IMR-90 (cell line): ENCODE data around the gene TANGO6. TPM values are rescaled to one million over a fixed set of nuclear protein-coding genes. Genes with fewer than 3 reads are reported as not detected.

Source experiments
- ATAC-seq: fragments of 200-7000 bp; cut with Tn5 transposase; 2 replicates; pipeline ENCODE4 v1.9.1; 2020; ENCODE audit warnings: low read depth, mild to moderate bottlenecking, moderate library complexity
- BruUV-seq: library from RNA; stranded (reverse); fragments of 400-500 nt; replicated peaks from 2 replicates; lab custom pipeline; 2021; lab: Mats Ljungman, UMichigan
- CTCF ChIA-PET: fragments of 300-600 bp; formaldehyde crosslinking; extraction: SDS; loops from one replicate; lab custom pipeline; 2021; ENCODE audit warnings: antibody characterized with exemption; lab: Yijun Ruan, JAX
- POLR2A ChIA-PET: fragments of 300-600 bp; sonication (Branson Sonifier 250); formaldehyde crosslinking; loops from one replicate; lab custom pipeline; 2022; ENCODE audit warnings: antibody characterized with exemption; ENCODE audit not compliant: unreplicated experiment; lab: Charles Lee
- DNase-seq: peaks from one replicate; pipeline ENCODE4 v3.0.0; 2013
- H2AFZ ChIP-seq: replicated peaks from 2 replicates; pipeline ENCODE3; 2013; ENCODE audit warnings: low read length, mild to moderate bottlenecking; ENCODE audit not compliant: poor library complexity
- H2AK5ac ChIP-seq: 2 replicates; pipeline ENCODE4 v1.6.1; 2013; ENCODE audit warnings: low read depth, low read length, inconsistent platforms
- H2AK9ac ChIP-seq: replicated peaks from 2 replicates; pipeline ENCODE3; 2013; ENCODE audit warnings: mild to moderate bottlenecking, low read depth, low read length, moderate library complexity; ENCODE audit not compliant: poor library complexity
- H2BK120ac ChIP-seq: 2 replicates; pipeline ENCODE4 v1.6.1; 2013; ENCODE audit warnings: low read depth, low read length, inconsistent platforms
- H2BK15ac ChIP-seq: 3 replicates; pipeline ENCODE4 v1.6.1; 2013; ENCODE audit warnings: low read depth, low read length, inconsistent platforms
- H2BK20ac ChIP-seq: 2 replicates; pipeline ENCODE4 v1.6.1; 2013; ENCODE audit warnings: low read depth, mild to moderate bottlenecking, inconsistent platforms, low read length, moderate library complexity
- H2BK5ac ChIP-seq: 2 replicates; pipeline ENCODE4 v1.6.1; 2013; ENCODE audit warnings: mild to moderate bottlenecking, low read depth, low read length, inconsistent platforms; ENCODE audit not compliant: poor library complexity, severe bottlenecking
- H3K14ac ChIP-seq: replicated peaks from 2 replicates; pipeline ENCODE4 v1.6.1; 2013; ENCODE audit warnings: low read depth, low read length, inconsistent platforms
- H3K18ac ChIP-seq: 2 replicates; pipeline ENCODE4 v1.6.1; 2013; ENCODE audit warnings: low read depth, low read length, control low read depth
- H3K23ac ChIP-seq: 2 replicates; pipeline ENCODE4 v1.6.1; 2013; ENCODE audit warnings: low read depth, low read length, inconsistent platforms
- H3K27ac ChIP-seq: 2 replicates; pipeline ENCODE4 v1.5.1; 2013; ENCODE audit warnings: mild to moderate bottlenecking, control low read depth, low read length; ENCODE audit not compliant: insufficient read depth
- H3K27me3 ChIP-seq: 2 replicates; pipeline ENCODE4 v1.6.1; 2013; ENCODE audit warnings: low read length; ENCODE audit not compliant: control insufficient read depth, insufficient read depth
- H3K36me3 ChIP-seq: 2 replicates; pipeline ENCODE4 v1.6.1; 2013; ENCODE audit warnings: low read length, mixed read lengths; ENCODE audit not compliant: control insufficient read depth, insufficient read depth
- H3K4ac ChIP-seq: 2 replicates; pipeline ENCODE4 v1.6.1; 2013; ENCODE audit warnings: low read depth, low read length, inconsistent platforms
- H3K4me1 ChIP-seq: 2 replicates; pipeline ENCODE4 v1.6.1; 2013; ENCODE audit warnings: low read length, mixed read lengths; ENCODE audit not compliant: control insufficient read depth, insufficient read depth
- H3K4me2 ChIP-seq: 2 replicates; pipeline ENCODE4 v1.6.1; 2013; ENCODE audit warnings: low read depth, mild to moderate bottlenecking, control low read depth, low read length, moderate library complexity
- H3K4me3 ChIP-seq: 2 replicates; pipeline ENCODE4 v1.5.1; 2013; ENCODE audit warnings: low read depth, mild to moderate bottlenecking, control low read depth, low read length, moderate library complexity; ENCODE audit not compliant: insufficient read depth
- H3K56ac ChIP-seq: 2 replicates; pipeline ENCODE4 v1.6.1; 2013; ENCODE audit warnings: low read length, inconsistent platforms; ENCODE audit not compliant: insufficient read depth; ENCODE audit errors: extremely low read depth
- H3K79me1 ChIP-seq, 2 experiments: 2 replicates each; pipeline ENCODE4 v1.6.1; 2013; ENCODE audit warnings: low read length in 2 of 2, inconsistent platforms in 1 of 2, low read depth in 1 of 2
- H3K9ac ChIP-seq: 2 replicates; pipeline ENCODE4 v1.6.1; 2013; ENCODE audit warnings: low read depth, low read length, control low read depth
- H3K9me1 ChIP-seq: 2 replicates; pipeline ENCODE4 v1.6.1; 2013; ENCODE audit warnings: low read length, inconsistent platforms; ENCODE audit not compliant: insufficient read depth
- H3K9me3 ChIP-seq: 2 replicates; pipeline ENCODE4 v1.6.1; 2013; ENCODE audit warnings: low read length; ENCODE audit not compliant: control insufficient read depth, insufficient read depth
- H4K20me1 ChIP-seq: 2 replicates; pipeline ENCODE4 v1.6.1; 2013; ENCODE audit warnings: low read length, inconsistent platforms; ENCODE audit not compliant: insufficient read depth
- H4K5ac ChIP-seq: 2 replicates; pipeline ENCODE4 v1.6.1; 2013; ENCODE audit warnings: mild to moderate bottlenecking, low read depth, low read length, control low read depth
- H4K8ac ChIP-seq, 2 experiments: 2 replicates each; pipeline ENCODE4 v1.6.1; 2013; ENCODE audit warnings: low read depth in 2 of 2, low read length in 2 of 2, control low read depth in 1 of 2, inconsistent platforms in 1 of 2
- H4K91ac ChIP-seq: 2 replicates; pipeline ENCODE4 v1.6.1; 2013; ENCODE audit warnings: low read depth, low read length, inconsistent platforms; ENCODE audit not compliant: insufficient read depth
- BHLHE40 ChIP-seq: fragments of 150-350 bp; IDR thresholded peaks from 2 replicates; pipeline ENCODE4 v1.6.1; 2016; ENCODE audit warnings: mild to moderate bottlenecking, low read depth, low read length
- CEBPB ChIP-seq: IDR thresholded peaks from 2 replicates; pipeline ENCODE4 v1.6.1; 2012; ENCODE audit warnings: low read depth, low read length, improper control_type of control experiment
- CHD1 ChIP-seq: IDR thresholded peaks from 2 replicates; pipeline ENCODE4 v1.6.1; 2012; ENCODE audit warnings: low read depth, low read length, improper control_type of control experiment
- CTCF ChIP-seq: conservative IDR thresholded peaks from 2 replicates; pipeline ENCODE4 v1.5.1; 2012; ENCODE audit warnings: mild to moderate bottlenecking, low read depth, low read length, improper control_type of control experiment
- FOS ChIP-seq: fragments of 150-350 bp; IDR thresholded peaks from 2 replicates; pipeline ENCODE4 v1.6.1; 2016; ENCODE audit warnings: low read depth, low read length
- MAFK ChIP-seq: IDR thresholded peaks from 2 replicates; pipeline ENCODE4 v1.6.1; 2012; ENCODE audit warnings: low read depth, low read length, improper control_type of control experiment
- MAZ ChIP-seq: IDR thresholded peaks from 2 replicates; pipeline ENCODE4 v1.6.1; 2012; ENCODE audit warnings: low read depth, mild to moderate bottlenecking, low read length, improper control_type of control experiment, moderate library complexity, borderline replicate concordance
- MXI1 ChIP-seq: IDR thresholded peaks from 2 replicates; pipeline ENCODE4 v1.6.1; 2012; ENCODE audit warnings: low read depth, mild to moderate bottlenecking, low read length, moderate library complexity, borderline replicate concordance
- NFE2L2 ChIP-seq: fragments of 150-350 bp; IDR thresholded peaks from 2 replicates; pipeline ENCODE4 v1.6.1; 2016; ENCODE audit warnings: low read depth, mild to moderate bottlenecking, low read length
- POLR2A ChIP-seq: IDR thresholded peaks from 2 replicates; pipeline ENCODE4 v1.6.1; 2012; ENCODE audit warnings: mild to moderate bottlenecking, low read depth, low read length
- RAD21 ChIP-seq: IDR thresholded peaks from 2 replicates; pipeline ENCODE4 v1.6.1; 2012; ENCODE audit warnings: low read length, improper control_type of control experiment
- RCOR1 ChIP-seq: IDR thresholded peaks from 2 replicates; pipeline ENCODE4 v1.6.1; 2012; ENCODE audit warnings: mild to moderate bottlenecking, low read length, improper control_type of control experiment; ENCODE audit not compliant: insufficient replicate concordance
- RFX5 ChIP-seq: IDR thresholded peaks from 2 replicates; pipeline ENCODE4 v1.8.0; 2012; ENCODE audit warnings: low read depth, mild to moderate bottlenecking, low read length, moderate library complexity
- SMC3 ChIP-seq: fragments of 150-350 bp; IDR thresholded peaks from 2 replicates; pipeline ENCODE4 v1.6.1; 2016; ENCODE audit warnings: low read depth, mild to moderate bottlenecking, antibody characterized with exemption, low read length, moderate library complexity
- USF2 ChIP-seq: fragments of 150-350 bp; IDR thresholded peaks from 2 replicates; pipeline ENCODE4 v1.6.1; 2017; ENCODE audit warnings: mild to moderate bottlenecking, antibody characterized with exemption, low read length, low read depth
- WGBS, 2 experiments: methylation state at CpG; one replicate each; pipeline versions ENCODE4 v1.1.5 to v1.1.7; 2013; ENCODE audit warnings: missing lambda C conversion rate in 2 of 2; ENCODE audit not compliant: insufficient read length in 1 of 2; ENCODE audit errors: extremely low coverage in 2 of 2; 5-methylcytosine and 5-hydroxymethylcytosine counted together
- dilution Hi-C: fragments of 300-500 bp; cut with HindIII; formaldehyde crosslinking; loops from one replicate; pipeline ENCODE4 v1.14.3; 2018; ENCODE audit warnings: low sequenced_read_pairs; ENCODE audit not compliant: unreplicated experiment
- in situ Hi-C: fragments of 300-500 bp; cut with MboI; formaldehyde crosslinking; loops from 3 replicates; pipeline ENCODE4 v1.14.3; 2019; ENCODE audit warnings: low sequenced_read_pairs, inconsistent platforms, mixed read lengths
- intact Hi-C: fragments of 100-400 bp; cut with micrococcal nuclease; formaldehyde crosslinking; loops from 2 replicates; pipeline ENCODE4 v1.10.0; 2022
- polyA plus RNA-seq, 3 experiments: library from polyadenylated mRNA; depleted of rRNA; stranded (reverse); fragments of >200 nt; gene quantifications; 2 replicates each; pipeline ENCODE4 v1.2.3, GENCODE V29; 2012; ENCODE audit warnings: low replicate concordance in 1 of 3
- total RNA-seq: library from RNA; depleted of rRNA; stranded (reverse); fragments of >200 nt; gene quantifications from 2 replicates; pipeline ENCODE4 v1.2.3, GENCODE V29; 2012
- TF ChIP-seq, protein P1 (sequence below): fragments of 150-350 bp; IDR thresholded peaks from 2 replicates; pipeline ENCODE4 v1.6.1; 2016; ENCODE audit warnings: low read depth, mild to moderate bottlenecking, low read length, moderate library complexity, borderline replicate concordance

TANGO6 gene
- total and polyA plus RNA-seq, 2 of the 4 experiments (the other 2 are of a cell fraction), result 6.7 to 22.4 TPM

GRCh38 chr16:68907781-68908181 lies 64.5 kb downstream of the TANGO6 start:
- no CpG with 5 or more reads among the region's 3 CpGs for WGBS, 2 experiments
- no peak overlapping the region for H3K56ac ChIP-seq
- H3K79me1 ChIP-seq, result no peaks in the 10 kb centered on the region
- no peaks in the 10 kb centered on the region for H4K20me1 ChIP-seq
- H4K5ac ChIP-seq, result peak overlapping the region; percentile 52; the same call in 1 of the 2 replicates
- no peak overlapping the region for H4K8ac ChIP-seq
- no peak overlapping the region for H2AK5ac ChIP-seq
- peak; percentile 42 for DNase-seq
- H4K91ac ChIP-seq, result no peak overlapping the region
- H3K4me1 ChIP-seq, result peaks cover 6% of the 10 kb centered on the region
- no peaks in the 10 kb centered on the region; the same call in 1 of the 2 replicates for H3K36me3 ChIP-seq
- BruUV-seq, result no TSS peak
- H2BK5ac ChIP-seq, result peak overlapping the region; percentile 23
- H3K4me2 ChIP-seq, result no peak overlapping the region
- no peak for TF ChIP-seq CEBPB
- no peak for TF ChIP-seq SMC3
- no peak for TF ChIP-seq POLR2A
- no peak for TF ChIP-seq RFX5
- TF ChIP-seq CHD1, result no peak
- TF ChIP-seq RCOR1, result no peak
- no peak for TF ChIP-seq NFE2L2
- TF ChIP-seq CTCF, result no peak
- TF ChIP-seq, protein P1, sequence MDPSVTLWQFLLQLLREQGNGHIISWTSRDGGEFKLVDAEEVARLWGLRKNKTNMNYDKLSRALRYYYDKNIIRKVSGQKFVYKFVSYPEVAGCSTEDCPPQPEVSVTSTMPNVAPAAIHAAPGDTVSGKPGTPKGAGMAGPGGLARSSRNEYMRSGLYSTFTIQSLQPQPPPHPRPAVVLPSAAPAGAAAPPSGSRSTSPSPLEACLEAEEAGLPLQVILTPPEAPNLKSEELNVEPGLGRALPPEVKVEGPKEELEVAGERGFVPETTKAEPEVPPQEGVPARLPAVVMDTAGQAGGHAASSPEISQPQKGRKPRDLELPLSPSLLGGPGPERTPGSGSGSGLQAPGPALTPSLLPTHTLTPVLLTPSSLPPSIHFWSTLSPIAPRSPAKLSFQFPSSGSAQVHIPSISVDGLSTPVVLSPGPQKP, result no peak
- no peak for TF ChIP-seq MXI1
- no peak for TF ChIP-seq FOS
- no peak for TF ChIP-seq BHLHE40
- TF ChIP-seq USF2, result no peak
- no peak for TF ChIP-seq RAD21
- no peak for TF ChIP-seq MAZ
- no peak for TF ChIP-seq MAFK
- no peak overlapping the region for H2AK9ac ChIP-seq
- H3K4me3 ChIP-seq, result no peak overlapping the region
- in situ Hi-C loops (no loop called here), intact Hi-C loops (no loop called here), dilution Hi-C loops (no loop called here)
- H3K18ac ChIP-seq, result peak overlapping the region; percentile 9; the same call in 1 of the 2 replicates
- no peaks in the 10 kb centered on the region for H3K9me3 ChIP-seq
- no peak overlapping the region for H2BK20ac ChIP-seq
- H3K4ac ChIP-seq, result no peak overlapping the region
- H2BK120ac ChIP-seq, result no peak overlapping the region
- no peak overlapping the region for H3K14ac ChIP-seq
- no peak overlapping the region for H3K9ac ChIP-seq
- H3K9me1 ChIP-seq, result no peaks in the 10 kb centered on the region
- POLR2A ChIA-PET, result no interaction called here
- no peaks in the 10 kb centered on the region for H3K27me3 ChIP-seq
- H3K23ac ChIP-seq, result no peak overlapping the region
- H2BK15ac ChIP-seq, result no peak overlapping the region
- no peak overlapping the region for H3K27ac ChIP-seq
- CTCF ChIA-PET, result no interaction called here
- ATAC-seq, result peak; percentile 48; the same call in 1 of the 2 replicates
- H2AFZ ChIP-seq, result no peak overlapping the region
